H1 (cell line): Measurements from ENCODE around the gene GRIK2. TPM values are rescaled to one million over a fixed set of nuclear protein-coding genes. Genes with fewer than 3 reads are reported as not detected.

Experiments used
- CTCF ChIA-PET: fragments of 300-600 bp; sonication (Branson Sonifier 250); formaldehyde crosslinking; loops from one replicate; lab custom pipeline; 2021; ENCODE audit not compliant: partially characterized antibody; lab: Charles Lee
- POLR2A ChIA-PET: fragments of 300-600 bp; sonication (Branson Sonifier 250); formaldehyde crosslinking; loops from one replicate; lab custom pipeline; 2021; ENCODE audit warnings: inconsistent platforms; ENCODE audit not compliant: partially characterized antibody; lab: Charles Lee
- DNase-seq, 2 experiments: peaks; one replicate each; pipeline versions ENCODE4 v3.0.0 to v3.0.0-alpha.2; 2010 to 2022; ENCODE audit warnings: low spot score in 2 of 2, low read depth in 1 of 2, mixed read lengths in 1 of 2
- FAIRE-seq: peaks from 2 replicates; lab custom pipeline; 2011; peaks lifted over from hg19 to GRCh38; lab: Jason Lieb, UNC
- H2AFZ ChIP-seq: 2 replicates; pipeline ENCODE4 v1.8.1; 2012; ENCODE audit warnings: low read length, inconsistent platforms
- H2AK5ac ChIP-seq: 2 replicates; pipeline ENCODE4 v1.6.1; 2013; ENCODE audit warnings: low read depth, low read length
- H2BK120ac ChIP-seq: replicated peaks from 2 replicates; pipeline ENCODE3; 2013; ENCODE audit warnings: low read depth, low read length, inconsistent platforms
- H2BK12ac ChIP-seq: 2 replicates; pipeline ENCODE4 v1.6.1; 2013; ENCODE audit warnings: low read depth, low read length
- H2BK15ac ChIP-seq: 2 replicates; pipeline ENCODE4 v1.6.1; 2013; ENCODE audit warnings: low read length
- H2BK20ac ChIP-seq: 2 replicates; pipeline ENCODE4 v1.6.1; 2013; ENCODE audit warnings: low read length
- H2BK5ac ChIP-seq: 2 replicates; pipeline ENCODE4 v1.6.1; 2013; ENCODE audit warnings: low read depth, low read length
- H3K14ac ChIP-seq: 2 replicates; pipeline ENCODE4 v1.6.1; 2013; ENCODE audit warnings: inconsistent platforms; ENCODE audit not compliant: insufficient read length
- H3K18ac ChIP-seq: 2 replicates; pipeline ENCODE4 v1.6.1; 2013; ENCODE audit warnings: low read length; ENCODE audit errors: extremely low read depth
- H3K23ac ChIP-seq: 2 replicates; pipeline ENCODE4 v1.6.1; 2013; ENCODE audit warnings: inconsistent platforms; ENCODE audit not compliant: insufficient read length
- H3K23me2 ChIP-seq: 2 replicates; pipeline ENCODE4 v1.6.1; 2013; ENCODE audit warnings: low read depth, low read length
- H3K27ac ChIP-seq: 2 replicates; pipeline ENCODE4 v1.6.1; 2011; ENCODE audit warnings: low read depth, low read length, inconsistent platforms
- H3K27me3 ChIP-seq, 4 experiments: replicated peaks in 1 of 4; 1 replicate in 1 of 4; 2 replicates in 3 of 4; pipeline versions ENCODE4 v1.6.1 to v1.8.1; 2011 to 2013; ENCODE audit warnings: low read length in 3 of 4, mild to moderate bottlenecking in 3 of 4, inconsistent platforms in 2 of 4, mixed read lengths in 2 of 4, moderate library complexity in 1 of 4; ENCODE audit not compliant: control insufficient read depth in 3 of 4, insufficient read depth in 3 of 4; ENCODE audit errors: extremely low read depth in 1 of 4
- H3K36me3 ChIP-seq, 4 experiments: 2 replicates each; pipeline versions ENCODE4 v1.6.1 to v1.8.1; 2011 to 2013; ENCODE audit warnings: mild to moderate bottlenecking in 4 of 4, low read length in 3 of 4, moderate library complexity in 2 of 4, control low read depth in 1 of 4, inconsistent platforms in 1 of 4; ENCODE audit not compliant: insufficient read depth in 4 of 4, control insufficient read depth in 2 of 4
- H3K4ac ChIP-seq: replicated peaks from 2 replicates; pipeline ENCODE3; 2013; ENCODE audit warnings: low read length, low read depth, mixed read lengths, inconsistent platforms; ENCODE audit not compliant: insufficient read length
- H3K4me1 ChIP-seq, 4 experiments: replicated peaks in 1 of 4; 1 replicate in 1 of 4; 2 replicates in 3 of 4; pipeline versions ENCODE4 v1.6.1 to v1.8.1; 2011 to 2013; ENCODE audit warnings: low read length in 3 of 4, inconsistent platforms in 2 of 4, mixed read lengths in 1 of 4; ENCODE audit not compliant: insufficient read depth in 4 of 4, control insufficient read depth in 3 of 4
- H3K4me2 ChIP-seq, 2 experiments: 2 replicates each; pipeline versions ENCODE4 v1.6.1 to v1.8.1; 2011 to 2013; ENCODE audit warnings: low read depth in 2 of 2, low read length in 2 of 2, control low read depth in 1 of 2, inconsistent platforms in 1 of 2, mild to moderate bottlenecking in 1 of 2; ENCODE audit not compliant: insufficient read depth in 1 of 2
- H3K4me3 ChIP-seq, 4 experiments: fragments of 200-600, 300-600 bp in 1 of 4; sonication (generic), shearing (Covaris generic), sonication (Bioruptor Twin) in 1 of 4; 2 replicates each; pipeline versions ENCODE4 v1.5.1 to v1.8.1; 2011 to 2016; ENCODE audit warnings: low read length in 4 of 4, low read depth in 3 of 4, control low read depth in 2 of 4, inconsistent platforms in 2 of 4, mild to moderate bottlenecking in 2 of 4, mixed read lengths in 1 of 4, moderate library complexity in 1 of 4; ENCODE audit not compliant: insufficient read depth in 2 of 4; ENCODE audit errors: extremely low read depth in 1 of 4
- H3K56ac ChIP-seq: replicated peaks from 2 replicates; pipeline ENCODE3; 2013; ENCODE audit warnings: low read depth, mild to moderate bottlenecking, mixed read lengths, low read length, inconsistent platforms; ENCODE audit not compliant: insufficient read length
- H3K79me1 ChIP-seq: 2 replicates; pipeline ENCODE4 v1.6.1; 2013; ENCODE audit warnings: low read depth, low read length, control low read depth
- H3K79me2 ChIP-seq, 2 experiments: 2 replicates each; pipeline versions ENCODE4 v1.6.1 to v1.8.1; 2012 to 2013; ENCODE audit warnings: low read length in 2 of 2, mild to moderate bottlenecking in 2 of 2, inconsistent platforms in 1 of 2; ENCODE audit not compliant: insufficient read depth in 2 of 2, control insufficient read depth in 1 of 2
- H3K9ac ChIP-seq, 4 experiments: replicated peaks in 1 of 4; 1 replicate in 1 of 4; 2 replicates in 3 of 4; pipeline versions ENCODE4 v1.6.1 to v1.8.1; 2011 to 2013; ENCODE audit warnings: low read depth in 3 of 4, low read length in 3 of 4, control low read depth in 2 of 4, mild to moderate bottlenecking in 2 of 4, moderate library complexity in 2 of 4, inconsistent platforms in 1 of 4; ENCODE audit errors: extremely low read depth in 1 of 4
- H3K9me3 ChIP-seq, 2 experiments: 2 replicates each; pipeline versions ENCODE4 v1.6.1 to v1.8.1; 2012 to 2013; ENCODE audit warnings: mild to moderate bottlenecking in 2 of 2, moderate library complexity in 2 of 2, control low read depth in 1 of 2, inconsistent platforms in 1 of 2, low read depth in 1 of 2, low read length in 1 of 2, mixed read lengths in 1 of 2; ENCODE audit not compliant: insufficient read depth in 2 of 2
- H4K20me1 ChIP-seq, 2 experiments: replicated peaks in 1 of 2; 2 replicates each; pipeline versions ENCODE3 to v1.8.1; 2011 to 2013; ENCODE audit warnings: inconsistent platforms in 2 of 2, low read length in 2 of 2, mild to moderate bottlenecking in 1 of 2; ENCODE audit not compliant: insufficient read depth in 2 of 2, control insufficient read depth in 1 of 2
- H4K5ac ChIP-seq: 2 replicates; pipeline ENCODE4 v1.6.1; 2013; ENCODE audit warnings: low read length, low read depth, mixed read lengths, inconsistent platforms; ENCODE audit not compliant: insufficient read length
- H4K8ac ChIP-seq: 2 replicates; pipeline ENCODE4 v1.8.0; 2013; ENCODE audit warnings: mild to moderate bottlenecking, moderate library complexity, low read length, inconsistent platforms; ENCODE audit not compliant: insufficient read depth; ENCODE audit errors: extremely low read depth
- H4K91ac ChIP-seq: replicated peaks from 2 replicates; pipeline ENCODE3; 2013; ENCODE audit warnings: low read length, mixed read lengths, inconsistent platforms; ENCODE audit not compliant: insufficient read length
- ASH2L ChIP-seq: fragments of 200-600, 300-600 bp; sonication (generic); IDR thresholded peaks from one replicate; pipeline ENCODE4 v1.7.1; 2017; ENCODE audit warnings: low read length
- ATF2 ChIP-seq: IDR thresholded peaks from 2 replicates; pipeline ENCODE4 v1.6.1; 2012; ENCODE audit warnings: low read length, inconsistent platforms
- BACH1 ChIP-seq: IDR thresholded peaks from 2 replicates; pipeline ENCODE4 v1.6.1; 2012; ENCODE audit warnings: low read length, improper control_type of control experiment
- EP300 ChIP-seq, 2 experiments: IDR thresholded peaks; 1 replicate in 1 of 2; 2 replicates in 1 of 2; pipeline ENCODE4 v1.6.1; 2011 to 2012; ENCODE audit warnings: low read depth in 2 of 2, low read length in 2 of 2, mild to moderate bottlenecking in 2 of 2, borderline replicate concordance in 1 of 2, inconsistent platforms in 1 of 2, moderate library complexity in 1 of 2
- EZH2 ChIP-seq: fragments of 200-600 bp; sonication (generic); IDR thresholded peaks from 2 replicates; pipeline ENCODE4 v1.7.1; 2012; ENCODE audit warnings: low read depth, mild to moderate bottlenecking, moderate library complexity, low read length, inconsistent platforms; ENCODE audit not compliant: severe bottlenecking
- HDAC6 ChIP-seq: IDR thresholded peaks from one replicate; pipeline ENCODE4 v1.7.1; 2012; ENCODE audit warnings: low read depth, mild to moderate bottlenecking, inconsistent platforms, low read length, moderate library complexity
- RAD21 ChIP-seq, 2 experiments: IDR thresholded peaks in 1 of 2; conservative IDR thresholded peaks in 1 of 2; 2 replicates each; pipeline ENCODE4 v1.6.1; 2011; ENCODE audit warnings: low read depth in 2 of 2, low read length in 2 of 2, improper control_type of control experiment in 1 of 2, inconsistent platforms in 1 of 2, mild to moderate bottlenecking in 1 of 2, moderate library complexity in 1 of 2
- RFX5 ChIP-seq: IDR thresholded peaks from 2 replicates; pipeline ENCODE4 v1.6.1; 2011; ENCODE audit warnings: low read depth, low read length, improper control_type of control experiment, borderline replicate concordance
- RNF2 ChIP-seq: fragments of 200-900, 300-1000 bp; sonication (generic); IDR thresholded peaks from 2 replicates; pipeline ENCODE4 v1.7.1; 2016; ENCODE audit warnings: borderline replicate concordance, low read depth, mild to moderate bottlenecking, antibody characterized with exemption, low read length; ENCODE audit not compliant: poor library complexity, severe bottlenecking; ENCODE audit errors: missing control alignments
- SP2 ChIP-seq: IDR thresholded peaks from 2 replicates; pipeline ENCODE4 v1.6.1; 2012; ENCODE audit warnings: mild to moderate bottlenecking, low read length, inconsistent platforms
- USF2 ChIP-seq: IDR thresholded peaks from 2 replicates; pipeline ENCODE4 v1.6.1; 2011; ENCODE audit warnings: low read length, improper control_type of control experiment
- WGBS, 2 experiments: shearing (Covaris generic) in 1 of 2; methylation state at CpG; one replicate each; pipeline versions ENCODE4 v1.1.6 to v1.1.7; 2013 to 2015; ENCODE audit warnings: low lambda C conversion rate in 2 of 2, mixed read lengths in 2 of 2, inconsistent platforms in 1 of 2, low coverage in 1 of 2, missing lambda C conversion rate in 1 of 2; ENCODE audit not compliant: insufficient replicate concordance in 2 of 2, insufficient coverage in 1 of 2, insufficient read length in 1 of 2; ENCODE audit errors: extremely low coverage in 1 of 2, missing lambda C conversion rate in 1 of 2; 5-methylcytosine and 5-hydroxymethylcytosine counted together
- polyA plus RNA-seq, 7 experiments: library from polyadenylated mRNA; depleted of rRNA in 3 of 7; stranded (reverse) in 5 of 7; unstranded in 2 of 7; fragments of >200 nt in 5 of 7; fragments of 200-250 nt in 2 of 7; gene quantifications; 1 replicate in 5 of 7; 2 replicates in 1 of 7; 4 replicates in 1 of 7; pipeline versions ENCODE4 v1.2.1 to v1.2.3, GENCODE V29; 2011 to 2013; ENCODE audit warnings: missing spikeins in 2 of 7, mixed read lengths in 2 of 7
- total RNA-seq: library from RNA; stranded (reverse); fragmentation: NEBNext Ultra II Directional; extraction: Animal tissue kit (Norgen Biotek cat#: 25700); gene quantifications from 2 replicates; pipeline ENCODE4 v1.2.1, GENCODE V29; 2021

Gene GRIK2
- total and polyA plus RNA-seq, 2 of the 8 experiments (the other 6 are each of a cell fraction or from before 2014, with no cell fraction given), result 1.8 to 2.2 TPM

GRCh38 chr6:101758368-101758767 lies 364.9 kb downstream of the GRIK2 start:
- no peaks in the 10 kb centered on the region for H4K20me1 ChIP-seq
- no peak overlapping the region for H3K56ac ChIP-seq
- H2BK15ac ChIP-seq, result no peak overlapping the region
- no peaks in the 10 kb centered on the region for H3K9me3 ChIP-seq
- H4K5ac ChIP-seq, result no peak overlapping the region
- no peaks in the 10 kb centered on the region for H3K23me2 ChIP-seq
- H2AK5ac ChIP-seq, result no peak overlapping the region
- H2AFZ ChIP-seq, result no peak overlapping the region
- H4K91ac ChIP-seq, result no peak overlapping the region
- WGBS, 2 experiments, result 93% methylated on average over 1 of the region's 1 CpG; no CpG with 5 or more reads in 1 of the 2 experiments
- H3K4me1 ChIP-seq, result no peaks in the 10 kb centered on the region
- POLR2A ChIA-PET, result no interaction called here
- H3K36me3 ChIP-seq, result no peaks in the 10 kb centered on the region
- FAIRE-seq (no peak), DNase-seq (no peak)
- H2BK12ac ChIP-seq, result no peak overlapping the region
- H4K8ac ChIP-seq, result no peak overlapping the region
- H3K4ac ChIP-seq, result no peak overlapping the region
- H3K4me2 ChIP-seq, result no peak overlapping the region
- H3K23ac ChIP-seq, result no peak overlapping the region
- no peak overlapping the region for H2BK5ac ChIP-seq
- no peaks in the 10 kb centered on the region for H3K79me2 ChIP-seq
- H2BK120ac ChIP-seq, result no peak overlapping the region
- H3K27me3 ChIP-seq, result no peaks in the 10 kb centered on the region
- no peak overlapping the region for H3K27ac ChIP-seq
- no peak overlapping the region for H2BK20ac ChIP-seq
- H3K14ac ChIP-seq, result no peak overlapping the region
- no peak overlapping the region for H3K18ac ChIP-seq
- no peak overlapping the region for H3K9ac ChIP-seq
- H3K79me1 ChIP-seq, result no peaks in the 10 kb centered on the region
- no peak overlapping the region for H3K4me3 ChIP-seq
- CTCF ChIA-PET, result no interaction called here
- TF ChIP-seq RFX5 (no peak), EZH2 (no peak), USF2 (no peak), ATF2 (no peak), HDAC6 (no peak), RNF2 (no peak), SP2 (no peak), ASH2L (no peak), RAD21 (IDR thresholded peaks at IDR 0.05 in 1 of 2, conservative IDR thresholded peaks at IDR 0.05 in 1 of 2; ENCODE audit: low read depth in 2 of 2, low read length in 2 of 2) (no peak), BACH1 (no peak), EP300 (IDR thresholded peaks at IDR 0.05; ENCODE audit: borderline replicate concordance in 1 of 2, low read depth in 2 of 2, low read length in 2 of 2) (no peak)
